ENCODE results near the gene RCVRN. TPM values are rescaled to one million over a fixed set of nuclear protein-coding genes. Genes with fewer than 3 reads are reported as not detected.

The RCVRN gene
- total and polyA plus RNA-seq, 5 donors from 2014 or later: not detected

DNA sequence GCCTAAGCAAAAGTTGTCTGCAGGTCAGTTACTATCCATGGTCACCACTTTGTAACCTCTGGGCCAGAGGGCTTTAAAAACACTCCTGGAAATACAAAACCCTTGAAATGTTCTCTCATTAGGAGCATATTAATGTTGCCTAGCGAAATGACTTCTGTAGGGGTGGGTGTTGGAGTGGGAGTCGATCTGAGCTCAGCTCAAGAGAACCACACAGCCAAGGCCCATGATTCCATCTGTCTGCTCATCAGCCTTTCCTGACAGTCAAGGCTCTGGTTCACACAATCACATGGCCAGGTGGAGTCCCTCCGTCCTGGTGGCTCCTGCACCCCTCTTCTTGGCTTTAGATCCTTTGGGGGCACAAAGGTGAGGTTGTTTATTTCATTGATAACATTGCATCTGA lies 26.7 kb downstream of the RCVRN start:
- H3K4me1 Mint-ChIP-seq: no peaks in the 10 kb centered on the region
- no peak overlapping the region for H3K4me3 Mint-ChIP-seq
- no peak overlapping the region for H3K27ac Mint-ChIP-seq
- Histone ChIP-seq H3K9me3 (ENCODE audit: control insufficient read depth in 2 of 2, low read length in 2 of 2) (peaks cover 6 to 13% of the 10 kb centered on the region in 2 experiments), H3K4me3 (ENCODE audit: low read depth, low read length) (no peak overlapping the region), H3K27ac (ENCODE audit: insufficient read depth, low read length, poor library complexity, severe bottlenecking) (no peak overlapping the region), H3K27me3 (ENCODE audit: control insufficient read depth, insufficient read depth, low read length) (no peaks in the 10 kb centered on the region), H3K4me1 (ENCODE audit: control insufficient read depth, insufficient read depth, low read length, poor library complexity, severe bottlenecking) (no peaks in the 10 kb centered on the region), H3K36me3 (ENCODE audit: control insufficient read depth, insufficient read depth, low read length) (no peaks in the 10 kb centered on the region)
- no peak for ATAC-seq (ENCODE audit: low read depth in 2 of 2)
- DNase-seq: no peak
- peaks cover 0 to 14% (median 5%) of the 10 kb centered on the region in 7 donors for H3K9me3 Mint-ChIP-seq
- peaks cover 6% of the 10 kb centered on the region for H3K27me3 Mint-ChIP-seq
- H3K36me3 Mint-ChIP-seq: no peaks in the 10 kb centered on the region

DNA sequence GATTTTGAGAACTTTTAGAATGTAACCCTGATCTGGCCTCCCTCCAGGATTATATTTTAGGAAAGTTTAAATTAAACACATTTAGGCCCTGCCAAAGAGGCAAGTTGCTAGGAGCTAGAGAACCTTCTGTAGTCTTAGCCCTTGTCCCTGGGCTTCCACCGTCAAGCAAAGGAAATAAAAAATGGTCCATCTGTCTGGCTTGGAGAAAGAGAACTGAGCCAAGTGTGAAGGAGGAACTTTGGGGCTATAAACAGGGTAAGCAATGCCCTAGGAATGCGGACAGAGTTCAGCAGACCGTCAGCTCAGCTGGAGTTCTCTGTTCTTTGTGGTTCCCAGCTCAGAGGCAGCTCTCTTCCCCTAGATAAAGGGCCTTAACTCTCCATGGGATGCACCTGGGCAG lies 29.6 kb downstream of the RCVRN start:
- no peak overlapping the region for H3K4me3 Mint-ChIP-seq

DNA sequence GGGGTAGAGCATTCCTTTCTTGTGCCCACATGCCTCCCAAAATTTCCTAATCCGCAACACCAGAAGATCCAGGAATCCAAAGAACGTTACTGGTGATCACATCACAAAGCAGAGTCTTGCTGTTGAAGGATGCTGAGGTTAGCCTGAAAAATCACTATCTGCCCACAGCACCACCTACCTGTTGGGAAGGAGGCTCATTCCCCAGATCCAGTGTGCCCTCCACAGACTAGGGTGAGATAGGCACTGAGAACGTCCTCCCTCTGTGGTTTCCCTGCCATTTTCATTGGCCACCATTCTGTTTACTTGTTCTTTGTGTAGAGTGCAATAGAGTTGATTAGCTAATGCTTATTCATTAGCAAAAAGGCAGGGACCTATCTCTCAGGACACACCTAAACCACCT lies 30.3 kb downstream of the RCVRN start:
- no peak for DNase-seq
- Mint-ChIP-seq H3K4me1 (no peaks in the 10 kb centered on the region), H3K36me3 (no peaks in the 10 kb centered on the region), H3K4me3 (no peak overlapping the region), H3K27ac (no peak overlapping the region), H3K27me3 (peaks cover 6% of the 10 kb centered on the region), H3K9me3 (peaks cover 0 to 2% (median 0%) of the 10 kb centered on the region in 7 donors)
- Histone ChIP-seq H3K4me3 (ENCODE audit: low read depth, low read length) (no peak overlapping the region), H3K27ac (ENCODE audit: insufficient read depth, low read length, poor library complexity, severe bottlenecking) (no peak overlapping the region), H3K9me3 (ENCODE audit: control insufficient read depth in 2 of 2, low read length in 2 of 2) (no peaks in the 10 kb centered on the region), H3K4me1 (ENCODE audit: control insufficient read depth, insufficient read depth, low read length, poor library complexity, severe bottlenecking) (no peaks in the 10 kb centered on the region), H3K27me3 (ENCODE audit: control insufficient read depth, insufficient read depth, low read length) (no peaks in the 10 kb centered on the region), H3K36me3 (ENCODE audit: control insufficient read depth, insufficient read depth, low read length) (no peaks in the 10 kb centered on the region)
- no peak for ATAC-seq (ENCODE audit: low read depth in 2 of 2)

More for the DNA sequence above, 29.6 kb downstream of the RCVRN start:
- Histone ChIP-seq H3K9me3 (ENCODE audit: control insufficient read depth in 2 of 2, low read length in 2 of 2) (no peaks in the 10 kb centered on the region), H3K27ac (ENCODE audit: insufficient read depth, low read length, poor library complexity, severe bottlenecking) (no peak overlapping the region), H3K27me3 (ENCODE audit: control insufficient read depth, insufficient read depth, low read length) (no peaks in the 10 kb centered on the region), H3K4me1 (ENCODE audit: control insufficient read depth, insufficient read depth, low read length, poor library complexity, severe bottlenecking) (no peaks in the 10 kb centered on the region), H3K4me3 (ENCODE audit: low read depth, low read length) (no peak overlapping the region), H3K36me3 (ENCODE audit: control insufficient read depth, insufficient read depth, low read length) (no peaks in the 10 kb centered on the region)
- DNase-seq (no peak), ATAC-seq (ENCODE audit: low read depth in 2 of 2) (no peak)
- no peaks in the 10 kb centered on the region for H3K4me1 Mint-ChIP-seq
- H3K9me3 Mint-ChIP-seq: peaks cover 0 to 2% (median 0%) of the 10 kb centered on the region in 7 donors
- H3K27ac Mint-ChIP-seq: no peak overlapping the region
- H3K27me3 Mint-ChIP-seq: peaks cover 6% of the 10 kb centered on the region
- H3K36me3 Mint-ChIP-seq: no peaks in the 10 kb centered on the region

DNA sequence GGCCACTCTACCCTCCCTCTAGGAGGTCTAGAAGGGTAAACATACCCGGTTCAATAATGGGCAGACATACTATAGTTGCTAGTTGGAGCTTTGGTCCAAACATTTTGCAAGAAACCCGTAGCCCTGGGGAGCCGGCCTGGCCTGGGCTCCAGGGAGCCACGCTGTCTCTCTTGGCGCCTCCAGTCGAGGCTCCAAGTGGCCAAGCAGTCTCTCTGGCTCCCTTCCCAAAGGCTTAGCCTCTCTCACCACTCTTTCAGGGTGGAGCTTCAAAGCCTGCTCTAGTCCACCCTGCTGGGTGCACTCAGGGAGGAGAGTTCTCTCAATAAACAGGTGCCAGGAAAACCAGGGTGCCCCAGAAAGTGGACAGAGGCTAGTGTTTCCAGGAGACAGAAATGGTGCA lies 32.2 kb downstream of the RCVRN start:
- no peaks in the 10 kb centered on the region for H3K36me3 ChIP-seq (ENCODE audit: control insufficient read depth, insufficient read depth, low read length)
- no peak overlapping the region for H3K27ac ChIP-seq (ENCODE audit: insufficient read depth, low read length, poor library complexity, severe bottlenecking)
- H3K4me3 Mint-ChIP-seq: no peak overlapping the region
- no peaks in the 10 kb centered on the region for H3K9me3 ChIP-seq (ENCODE audit: control insufficient read depth in 2 of 2, low read length in 2 of 2)
- peaks cover 6% of the 10 kb centered on the region for H3K27me3 Mint-ChIP-seq
- H3K9me3 Mint-ChIP-seq: peaks cover 0 to 1% (median 0%) of the 10 kb centered on the region in 7 donors
- H3K4me1 Mint-ChIP-seq: no peaks in the 10 kb centered on the region
- DNase-seq (no peak), ATAC-seq (ENCODE audit: low read depth in 2 of 2) (no peak)
- no peaks in the 10 kb centered on the region for H3K27me3 ChIP-seq (ENCODE audit: control insufficient read depth, insufficient read depth, low read length)
- no peaks in the 10 kb centered on the region for H3K4me1 ChIP-seq (ENCODE audit: control insufficient read depth, insufficient read depth, low read length, poor library complexity, severe bottlenecking)
- H3K36me3 Mint-ChIP-seq: no peaks in the 10 kb centered on the region
- H3K27ac Mint-ChIP-seq: no peak overlapping the region
- H3K4me3 ChIP-seq (ENCODE audit: low read depth, low read length): no peak overlapping the region

DNA sequence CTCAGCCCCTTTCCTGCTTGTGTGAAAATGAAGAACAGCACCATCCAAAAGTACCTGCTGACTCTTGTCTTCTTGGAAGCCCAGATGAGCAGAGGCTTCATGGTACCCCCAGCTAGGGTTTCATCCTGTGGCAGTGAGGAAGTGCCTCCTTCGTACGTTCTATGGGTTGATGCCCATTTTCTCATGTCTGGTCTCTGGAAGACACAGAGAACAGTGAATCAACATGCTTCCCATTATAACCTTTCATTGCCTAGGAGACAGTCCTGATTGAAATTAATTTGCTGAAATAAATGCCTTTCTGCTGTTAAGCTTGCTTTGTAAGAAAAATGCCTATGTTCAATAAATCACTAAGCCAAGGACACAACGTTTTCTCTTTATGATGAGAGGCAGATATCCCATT lies 36.5 kb downstream of the RCVRN start:
- Mint-ChIP-seq H3K4me1 (no peaks in the 10 kb centered on the region), H3K4me3 (no peak overlapping the region), H3K27me3 (no peaks in the 10 kb centered on the region), H3K9me3 (peaks cover 0 to 5% (median 2%) of the 10 kb centered on the region in 7 donors), H3K36me3 (no peaks in the 10 kb centered on the region), H3K27ac (no peak overlapping the region)
- no peaks in the 10 kb centered on the region for H3K9me3 ChIP-seq (ENCODE audit: control insufficient read depth in 2 of 2, low read length in 2 of 2)
- H3K27me3 ChIP-seq (ENCODE audit: control insufficient read depth, insufficient read depth, low read length): no peaks in the 10 kb centered on the region
- H3K4me1 ChIP-seq (ENCODE audit: control insufficient read depth, insufficient read depth, low read length, poor library complexity, severe bottlenecking): no peaks in the 10 kb centered on the region
- ATAC-seq (ENCODE audit: low read depth in 2 of 2) (no peak), DNase-seq (no peak)
- no peak overlapping the region for H3K27ac ChIP-seq (ENCODE audit: insufficient read depth, low read length, poor library complexity, severe bottlenecking)
- H3K4me3 ChIP-seq (ENCODE audit: low read depth, low read length): no peak overlapping the region
- no peaks in the 10 kb centered on the region for H3K36me3 ChIP-seq (ENCODE audit: control insufficient read depth, insufficient read depth, low read length)

DNA sequence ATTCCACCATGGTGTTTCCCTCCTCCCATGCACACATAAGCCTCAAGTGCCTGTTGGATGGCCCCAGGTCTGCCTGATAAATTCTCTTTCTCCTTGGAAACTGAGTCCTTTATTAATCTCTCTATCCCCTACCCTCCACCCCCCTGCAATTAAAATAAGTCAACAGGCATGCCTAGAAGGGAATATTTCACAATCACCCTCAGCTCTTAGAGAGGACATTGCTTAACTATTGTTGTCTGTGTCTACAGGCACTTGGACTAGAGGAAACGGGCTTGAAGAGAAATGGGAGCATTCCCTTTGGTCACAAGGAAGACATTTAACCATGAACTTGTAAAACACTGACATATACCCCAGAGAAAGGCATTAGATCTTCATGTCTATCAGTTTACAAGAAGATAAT lies 39.5 kb downstream of the RCVRN start:
- Histone ChIP-seq H3K27ac (ENCODE audit: insufficient read depth, low read length, poor library complexity, severe bottlenecking) (no peak overlapping the region), H3K36me3 (ENCODE audit: control insufficient read depth, insufficient read depth, low read length) (no peaks in the 10 kb centered on the region), H3K27me3 (ENCODE audit: control insufficient read depth, insufficient read depth, low read length) (no peaks in the 10 kb centered on the region), H3K4me1 (ENCODE audit: control insufficient read depth, insufficient read depth, low read length, poor library complexity, severe bottlenecking) (no peaks in the 10 kb centered on the region), H3K9me3 (ENCODE audit: control insufficient read depth in 2 of 2, low read length in 2 of 2) (peaks cover 0 to 3% of the 10 kb centered on the region in 2 experiments), H3K4me3 (ENCODE audit: low read depth, low read length) (no peak overlapping the region)
- DNase-seq (no peak), ATAC-seq (ENCODE audit: low read depth in 2 of 2) (no peak)
- H3K36me3 Mint-ChIP-seq: no peaks in the 10 kb centered on the region
- peaks cover 0 to 13% (median 4%) of the 10 kb centered on the region in 7 donors for H3K9me3 Mint-ChIP-seq
- no peak overlapping the region for H3K27ac Mint-ChIP-seq
- no peaks in the 10 kb centered on the region for H3K27me3 Mint-ChIP-seq
- H3K4me3 Mint-ChIP-seq: no peak overlapping the region
- H3K4me1 Mint-ChIP-seq: no peaks in the 10 kb centered on the region

DNA sequence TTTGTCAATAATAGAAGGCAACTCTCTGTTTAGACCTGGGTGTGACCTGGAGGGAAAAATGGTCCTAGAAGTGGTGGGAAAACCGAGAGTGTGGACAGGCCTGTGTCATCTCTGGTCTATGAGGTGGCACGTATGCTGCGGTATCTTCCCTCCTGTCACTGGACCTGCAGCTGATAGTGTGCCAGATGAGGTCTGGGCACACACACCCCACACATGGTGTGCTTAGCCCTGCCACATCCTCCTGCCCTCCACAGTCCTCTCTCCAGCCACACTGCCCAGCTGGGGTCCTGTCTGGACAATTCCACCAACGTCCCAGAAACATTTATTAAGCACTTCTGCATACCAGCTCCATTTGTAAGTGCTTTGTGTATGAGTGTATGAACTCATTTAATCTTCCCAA lies 42.1 kb downstream of the RCVRN start:
- Histone ChIP-seq H3K4me3 (ENCODE audit: low read depth, low read length) (no peak overlapping the region), H3K4me1 (ENCODE audit: control insufficient read depth, insufficient read depth, low read length, poor library complexity, severe bottlenecking) (no peaks in the 10 kb centered on the region), H3K27ac (ENCODE audit: insufficient read depth, low read length, poor library complexity, severe bottlenecking) (no peak overlapping the region), H3K27me3 (ENCODE audit: control insufficient read depth, insufficient read depth, low read length) (no peaks in the 10 kb centered on the region), H3K36me3 (ENCODE audit: control insufficient read depth, insufficient read depth, low read length) (no peaks in the 10 kb centered on the region), H3K9me3 (ENCODE audit: control insufficient read depth in 2 of 2, low read length in 2 of 2) (peaks cover 0 to 11% of the 10 kb centered on the region in 2 experiments)
- DNase-seq: no peak
- Mint-ChIP-seq H3K4me3 (peak overlapping the region in 1 of 4 donors; percentile 17), H3K36me3 (no peaks in the 10 kb centered on the region), H3K27me3 (no peaks in the 10 kb centered on the region), H3K9me3 (peaks cover 0 to 16% (median 6%) of the 10 kb centered on the region in 7 donors), H3K27ac (no peak overlapping the region), H3K4me1 (no peaks in the 10 kb centered on the region)
- ATAC-seq (ENCODE audit: low read depth in 2 of 2): no peak

DNA sequence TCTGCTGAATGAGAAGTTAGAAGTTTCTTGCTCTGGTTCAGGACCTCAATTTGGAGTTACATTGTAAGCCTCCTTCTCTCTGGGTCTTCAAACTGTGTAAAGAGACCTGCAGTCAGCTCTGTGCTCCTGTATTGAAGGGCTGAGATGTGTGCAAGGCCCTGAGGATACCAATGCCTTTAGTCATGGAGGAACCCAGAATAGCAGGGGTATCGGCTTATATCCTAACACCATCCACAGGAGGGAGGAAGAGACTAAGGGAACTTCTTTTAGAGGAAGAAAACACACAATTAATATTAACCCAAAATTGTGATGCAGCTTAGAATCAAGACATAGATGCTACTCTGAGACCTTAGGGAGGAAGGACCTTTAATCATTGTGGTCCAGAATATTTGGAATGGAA lies 42.9 kb downstream of the RCVRN start:
- Mint-ChIP-seq H3K27me3 (no peaks in the 10 kb centered on the region), H3K4me3 (no peak overlapping the region), H3K27ac (no peak overlapping the region), H3K36me3 (no peaks in the 10 kb centered on the region), H3K4me1 (no peaks in the 10 kb centered on the region), H3K9me3 (peaks cover 0 to 16% (median 7%) of the 10 kb centered on the region in 7 donors)
- no peaks in the 10 kb centered on the region for H3K27me3 ChIP-seq (ENCODE audit: control insufficient read depth, insufficient read depth, low read length)
- H3K27ac ChIP-seq (ENCODE audit: insufficient read depth, low read length, poor library complexity, severe bottlenecking): no peak overlapping the region
- ATAC-seq (ENCODE audit: low read depth in 2 of 2) (no peak), DNase-seq (no peak)
- H3K4me3 ChIP-seq (ENCODE audit: low read depth, low read length): no peak overlapping the region
- H3K9me3 ChIP-seq (ENCODE audit: control insufficient read depth in 2 of 2, low read length in 2 of 2): peaks cover 0 to 11% of the 10 kb centered on the region in 2 experiments
- no peaks in the 10 kb centered on the region for H3K4me1 ChIP-seq (ENCODE audit: control insufficient read depth, insufficient read depth, low read length, poor library complexity, severe bottlenecking)
- H3K36me3 ChIP-seq (ENCODE audit: control insufficient read depth, insufficient read depth, low read length): no peaks in the 10 kb centered on the region

Measured in CD4-positive, CD25-positive, alpha-beta regulatory T cell (primary cell).